ENCODE measurements around the gene PEAR1. TPM values are rescaled to one million over a fixed set of nuclear protein-coding genes. Genes with fewer than 3 reads are reported as not detected.

The PEAR1 gene
- polyA plus RNA-seq, 3 donors = not detected

- Mint-ChIP-seq H3K9me3 (peaks cover 0 to 2% (median 0%) of the 10 kb centered on the region in 7 donors), H3K4me1 (peaks cover 5% of the 10 kb centered on the region), H3K36me3 (peaks cover 0 to 3% of the 10 kb centered on the region in 2 donors), H3K27ac (no peak overlapping the region), H3K27me3 (ENCODE audit: low read depth in 3 of 3) (peaks cover 34 to 48% (median 37%) of the 10 kb centered on the region in 3 donors), H3K4me3 (no peak overlapping the region)
- Histone ChIP-seq H2AFZ (ENCODE audit: insufficient read depth, low read depth, low read length, poor library complexity, severe bottlenecking) (no peak overlapping the region), H4K20me1 (ENCODE audit: insufficient read depth, low read length) (no peaks in the 10 kb centered on the region), H3K79me2 (ENCODE audit: insufficient read depth, low read length) (no peaks in the 10 kb centered on the region), H3K4me1 (ENCODE audit: control insufficient read depth in 1 of 2, insufficient read depth in 2 of 2, low read length in 2 of 2) (peaks cover 2 to 3% of the 10 kb centered on the region in 2 donors), H3K9me3 (replicated peaks in 1 of 2; ENCODE audit: control insufficient read depth in 1 of 2, insufficient read depth in 1 of 2, low read length in 2 of 2) (no peaks in the 10 kb centered on the region), H3K27ac (ENCODE audit: low read depth in 1 of 2, low read length in 2 of 2) (no peak overlapping the region), H3K36me3 (replicated peaks in 1 of 2; ENCODE audit: control insufficient read depth in 1 of 2, insufficient read depth in 2 of 2, low read length in 2 of 2) (no peaks in the 10 kb centered on the region), H3K9ac (ENCODE audit: insufficient read depth, low read length, poor library complexity, severe bottlenecking) (no peak overlapping the region), H3K4me2 (replicated peaks; ENCODE audit: extremely low read depth, low read length, poor library complexity, severe bottlenecking) (no peak overlapping the region), H3K27me3 (ENCODE audit: control insufficient read depth in 2 of 2, insufficient read depth in 2 of 2, low read length in 2 of 2) (peaks cover 3 to 19% of the 10 kb centered on the region in 2 donors), H3K4me3 (replicated peaks in 1 of 3; ENCODE audit: low read depth in 2 of 3, low read length in 3 of 3) (no peak overlapping the region)
- TF ChIP-seq CTCF (IDR thresholded peaks at IDR 0.05) = no peak
- 20% methylated on average over 1 of the region's 6 CpGs for WGBS (ENCODE audit: insufficient coverage)
- no peak for DNase-seq
- intact Hi-C loops (cut with micrococcal nuclease) = loop anchor here in 1 of 2 donors (10.0 kb wide), 1 partner anchor 192 kb away; no protein-coding TSS in a partner anchor
Measured at GRCh38 chr1:156886583-156887281, 6.8 kb upstream of the PEAR1 start.

GRCh38 chr1:156887317-156887716 is 6.2 kb upstream of the PEAR1 start:
- Histone ChIP-seq H3K9me3 (replicated peaks in 1 of 2; ENCODE audit: control insufficient read depth in 1 of 2, insufficient read depth in 1 of 2, low read length in 2 of 2) (no peaks in the 10 kb centered on the region), H2AFZ (ENCODE audit: insufficient read depth, low read depth, low read length, poor library complexity, severe bottlenecking) (no peak overlapping the region), H4K20me1 (ENCODE audit: insufficient read depth, low read length) (no peaks in the 10 kb centered on the region), H3K4me1 (ENCODE audit: control insufficient read depth in 1 of 2, insufficient read depth in 2 of 2, low read length in 2 of 2) (peaks cover 7 to 9% of the 10 kb centered on the region in 2 donors), H3K4me2 (replicated peaks; ENCODE audit: extremely low read depth, low read length, poor library complexity, severe bottlenecking) (no peak overlapping the region), H3K9ac (ENCODE audit: insufficient read depth, low read length, poor library complexity, severe bottlenecking) (no peak overlapping the region), H3K27me3 (ENCODE audit: control insufficient read depth in 2 of 2, insufficient read depth in 2 of 2, low read length in 2 of 2) (peaks cover 3 to 21% of the 10 kb centered on the region in 2 donors), H3K27ac (ENCODE audit: low read depth in 1 of 2, low read length in 2 of 2) (no peak overlapping the region), H3K4me3 (replicated peaks in 1 of 3; ENCODE audit: low read depth in 2 of 3, low read length in 3 of 3) (no peak overlapping the region), H3K36me3 (replicated peaks in 1 of 2; ENCODE audit: control insufficient read depth in 1 of 2, insufficient read depth in 2 of 2, low read length in 2 of 2) (no peaks in the 10 kb centered on the region), H3K79me2 (ENCODE audit: insufficient read depth, low read length) (no peaks in the 10 kb centered on the region)
- Mint-ChIP-seq H3K9me3 (peaks cover 0 to 2% (median 0%) of the 10 kb centered on the region in 7 donors), H3K27me3 (ENCODE audit: low read depth in 3 of 3) (peaks cover 36 to 50% (median 40%) of the 10 kb centered on the region in 3 donors), H3K4me3 (no peak overlapping the region), H3K4me1 (peaks cover 10% of the 10 kb centered on the region), H3K27ac (peak overlapping the region in 1 of 7 donors; percentile 26), H3K36me3 (peaks cover 0 to 3% of the 10 kb centered on the region in 2 donors)
- TF ChIP-seq CTCF (IDR thresholded peaks at IDR 0.05) = no peak
- 60% methylated on average over 1 of the region's 3 CpGs for WGBS (ENCODE audit: insufficient coverage)
- no peak for DNase-seq
- intact Hi-C loops (cut with micrococcal nuclease) = loop anchor here in 1 of 2 donors (10.0 kb wide), 1 partner anchor 193 kb away; no protein-coding TSS in a partner anchor

All from CD14-positive monocyte (primary cell).